Loucy (cell line): ENCODE measurements around the gene SDK1.

Experiments used
- H2AFZ ChIP-seq: fragments of 200-600 bp; sonication (generic); 2 replicates; pipeline ENCODE4 v1.6.0; 2016; ENCODE audit warnings: antibody characterized with exemption, mild to moderate bottlenecking, low read length, moderate library complexity
- H3F3A ChIP-seq: fragments of 200-600 bp; 2 replicates; pipeline ENCODE4 v1.6.0; 2016; ENCODE audit warnings: antibody characterized with exemption, low read depth, mild to moderate bottlenecking
- H3K27me3 ChIP-seq: fragments of 200-600 bp; sonication (generic); 2 replicates; pipeline ENCODE4 v1.6.1; 2014; ENCODE audit warnings: low read length, mild to moderate bottlenecking; ENCODE audit not compliant: insufficient read depth, poor library complexity, severe bottlenecking
- H3K36me3 ChIP-seq: fragments of 200-600 bp; sonication (generic); 2 replicates; pipeline ENCODE4 v1.6.1; 2016; ENCODE audit warnings: low read length; ENCODE audit not compliant: insufficient read depth
- H3K4me1 ChIP-seq: fragments of 200-600 bp; sonication (generic); 2 replicates; pipeline ENCODE4 v1.5.1; 2014; ENCODE audit warnings: low read length, mild to moderate bottlenecking; ENCODE audit not compliant: insufficient read depth, poor library complexity, severe bottlenecking
- H3K4me2 ChIP-seq: fragments of 200-600 bp; sonication (generic); 2 replicates; pipeline ENCODE4 v1.6.0; 2014; ENCODE audit warnings: antibody characterized with exemption, low read length, low read depth, mild to moderate bottlenecking; ENCODE audit not compliant: poor library complexity, severe bottlenecking
- H3K4me3 ChIP-seq: fragments of 200-600 bp; sonication (generic); 2 replicates; pipeline ENCODE4 v1.5.1; 2014; ENCODE audit warnings: low read length, mild to moderate bottlenecking, mixed read lengths; ENCODE audit not compliant: poor library complexity, severe bottlenecking
- H3K79me2 ChIP-seq: fragments of 200-600 bp; sonication (generic); 2 replicates; pipeline ENCODE4 v1.6.1; 2014; ENCODE audit warnings: low read length; ENCODE audit not compliant: insufficient read depth
- H3K9ac ChIP-seq: fragments of 200-600 bp; sonication (generic); 2 replicates; pipeline ENCODE4 v1.6.0; 2014; ENCODE audit warnings: mild to moderate bottlenecking, low read depth, low read length, moderate library complexity; ENCODE audit not compliant: poor library complexity, severe bottlenecking
- H3K9me2 ChIP-seq: fragments of 200-600 bp; sonication (generic); replicated peaks from 2 replicates; pipeline ENCODE4 v1.6.1; 2016; ENCODE audit warnings: low read depth, low read length, mixed read lengths
- H3K9me3 ChIP-seq: fragments of 200-600 bp; sonication (generic); 2 replicates; pipeline ENCODE4 v1.6.1; 2014; ENCODE audit warnings: mild to moderate bottlenecking, antibody characterized with exemption, low read length, low read depth; ENCODE audit not compliant: insufficient read depth
- H4K20me1 ChIP-seq: fragments of 200-600 bp; sonication (generic); 2 replicates; pipeline ENCODE4 v1.6.0; 2014; ENCODE audit warnings: antibody characterized with exemption, low read length, mild to moderate bottlenecking; ENCODE audit not compliant: insufficient read depth, poor library complexity, severe bottlenecking
- CTCF ChIP-seq: fragments of 200-600 bp; sonication (generic); conservative IDR thresholded peaks from 2 replicates; pipeline ENCODE4 v1.5.1; 2014; ENCODE audit warnings: mild to moderate bottlenecking, antibody characterized with exemption, low read length
- EZH2phosphoT487 ChIP-seq: fragments of 200-600 bp; IDR thresholded peaks from 2 replicates; pipeline ENCODE4 v1.6.1; 2018; ENCODE audit warnings: antibody characterized with exemption, mild to moderate bottlenecking, moderate library complexity, borderline replicate concordance

SDK1 gene

GRCh38 chr7:4179688-4180380 is 878.8 kb downstream of the SDK1 start:
- Histone ChIP-seq H3K9me2 (no peaks in the 10 kb centered on the region), H4K20me1 (no peaks in the 10 kb centered on the region), H3F3A (no peaks in the 10 kb centered on the region), H3K4me3 (no peak overlapping the region), H3K79me2 (no peaks in the 10 kb centered on the region), H3K9ac (no peak overlapping the region), H2AFZ (no peak overlapping the region), H3K4me2 (no peak overlapping the region), H3K4me1 (no peaks in the 10 kb centered on the region), H3K36me3 (no peaks in the 10 kb centered on the region), H3K27me3 (no peaks in the 10 kb centered on the region), H3K9me3 (peaks cover 7% of the 10 kb centered on the region; the same call in 1 of the 2 replicates)
- TF ChIP-seq EZH2phosphoT487 (no peak), CTCF (no peak)

DNA sequence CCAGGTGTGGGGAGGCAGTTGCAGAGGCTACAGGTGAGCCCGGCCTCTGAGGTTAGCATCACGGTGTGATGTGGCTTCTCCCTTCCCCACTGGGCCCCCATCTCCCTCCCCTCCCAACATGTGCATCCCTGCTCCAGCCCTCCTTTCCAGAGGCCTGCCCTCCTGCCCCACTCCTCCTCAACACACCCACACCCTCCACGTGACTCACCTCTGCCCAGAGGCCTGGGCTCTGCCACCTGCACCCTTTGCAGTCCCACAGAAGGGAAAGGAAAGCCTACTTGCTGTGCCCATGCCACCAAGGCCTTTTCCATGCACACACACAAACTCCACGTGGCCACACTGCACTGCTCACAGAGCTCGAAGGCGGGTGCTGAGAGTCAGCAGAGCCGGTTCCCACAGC is 880.4 kb downstream of the SDK1 start:
- Histone ChIP-seq H3K9me2 (no peaks in the 10 kb centered on the region), H3F3A (no peaks in the 10 kb centered on the region), H3K9ac (no peak overlapping the region), H3K27me3 (no peaks in the 10 kb centered on the region), H3K4me1 (no peaks in the 10 kb centered on the region), H3K4me2 (no peak overlapping the region), H3K9me3 (peaks cover 4% of the 10 kb centered on the region; the same call in 1 of the 2 replicates), H3K36me3 (no peaks in the 10 kb centered on the region), H2AFZ (no peak overlapping the region), H4K20me1 (no peaks in the 10 kb centered on the region), H3K4me3 (no peak overlapping the region), H3K79me2 (no peaks in the 10 kb centered on the region)
- TF ChIP-seq EZH2phosphoT487 = no peak
- no peak for TF ChIP-seq CTCF

GRCh38 chr7:4182605-4183300 is 881.7 kb downstream of the SDK1 start:
- H3K79me2 ChIP-seq = no peaks in the 10 kb centered on the region
- H3K9ac ChIP-seq = no peak overlapping the region
- no peaks in the 10 kb centered on the region for H3K4me1 ChIP-seq
- no peaks in the 10 kb centered on the region for H3K27me3 ChIP-seq
- H3K9me2 ChIP-seq = no peaks in the 10 kb centered on the region
- H2AFZ ChIP-seq = no peak overlapping the region
- H3K36me3 ChIP-seq = no peaks in the 10 kb centered on the region
- TF ChIP-seq EZH2phosphoT487 = no peak
- TF ChIP-seq CTCF = no peak
- no peak overlapping the region for H3K4me2 ChIP-seq
- no peaks in the 10 kb centered on the region for H3F3A ChIP-seq
- H3K4me3 ChIP-seq = no peak overlapping the region
- no peaks in the 10 kb centered on the region for H4K20me1 ChIP-seq
- peaks cover 4% of the 10 kb centered on the region; the same call in 1 of the 2 replicates for H3K9me3 ChIP-seq
